ENCODE results near the gene AHDC1. TPM values are rescaled to one million over a fixed set of nuclear protein-coding genes. Genes with fewer than 3 reads are reported as not detected.

Gene AHDC1
- total and polyA plus RNA-seq, 9 of the 15 experiments (the other 6 are each of a cell fraction or from before 2014, with no cell fraction given) = 0.21 to 36.4 (median 4.7) TPM

GRCh38 chr1:27527223-27527889, 76.6 kb downstream of the AHDC1 start (continued):
- TF ChIP-seq, protein P1, sequence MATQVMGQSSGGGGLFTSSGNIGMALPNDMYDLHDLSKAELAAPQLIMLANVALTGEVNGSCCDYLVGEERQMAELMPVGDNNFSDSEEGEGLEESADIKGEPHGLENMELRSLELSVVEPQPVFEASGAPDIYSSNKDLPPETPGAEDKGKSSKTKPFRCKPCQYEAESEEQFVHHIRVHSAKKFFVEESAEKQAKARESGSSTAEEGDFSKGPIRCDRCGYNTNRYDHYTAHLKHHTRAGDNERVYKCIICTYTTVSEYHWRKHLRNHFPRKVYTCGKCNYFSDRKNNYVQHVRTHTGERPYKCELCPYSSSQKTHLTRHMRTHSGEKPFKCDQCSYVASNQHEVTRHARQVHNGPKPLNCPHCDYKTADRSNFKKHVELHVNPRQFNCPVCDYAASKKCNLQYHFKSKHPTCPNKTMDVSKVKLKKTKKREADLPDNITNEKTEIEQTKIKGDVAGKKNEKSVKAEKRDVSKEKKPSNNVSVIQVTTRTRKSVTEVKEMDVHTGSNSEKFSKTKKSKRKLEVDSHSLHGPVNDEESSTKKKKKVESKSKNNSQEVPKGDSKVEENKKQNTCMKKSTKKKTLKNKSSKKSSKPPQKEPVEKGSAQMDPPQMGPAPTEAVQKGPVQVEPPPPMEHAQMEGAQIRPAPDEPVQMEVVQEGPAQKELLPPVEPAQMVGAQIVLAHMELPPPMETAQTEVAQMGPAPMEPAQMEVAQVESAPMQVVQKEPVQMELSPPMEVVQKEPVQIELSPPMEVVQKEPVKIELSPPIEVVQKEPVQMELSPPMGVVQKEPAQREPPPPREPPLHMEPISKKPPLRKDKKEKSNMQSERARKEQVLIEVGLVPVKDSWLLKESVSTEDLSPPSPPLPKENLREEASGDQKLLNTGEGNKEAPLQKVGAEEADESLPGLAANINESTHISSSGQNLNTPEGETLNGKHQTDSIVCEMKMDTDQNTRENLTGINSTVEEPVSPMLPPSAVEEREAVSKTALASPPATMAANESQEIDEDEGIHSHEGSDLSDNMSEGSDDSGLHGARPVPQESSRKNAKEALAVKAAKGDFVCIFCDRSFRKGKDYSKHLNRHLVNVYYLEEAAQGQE (IDR thresholded peaks at IDR 0.05; ENCODE audit: borderline replicate concordance) = no peak
- TF ChIP-seq, protein P1 (CRISPR knock-in tag; IDR thresholded peaks at IDR 0.05; ENCODE audit: low read depth) = 0 out of 2 replicates have a peak, but pooled peaks have one; percentile 2
- 0 out of 2 replicates have a peak, but pooled peaks have one; percentile 10 for TF ChIP-seq ZC3H4 (CRISPR knock-in tag; IDR thresholded peaks at IDR 0.05; ENCODE audit: borderline replicate concordance)
- TF ChIP-seq NFIX (CRISPR knock-in tag; IDR thresholded peaks at IDR 0.05; ENCODE audit: low read depth) = no peak
- TF ChIP-seq, protein P2, sequence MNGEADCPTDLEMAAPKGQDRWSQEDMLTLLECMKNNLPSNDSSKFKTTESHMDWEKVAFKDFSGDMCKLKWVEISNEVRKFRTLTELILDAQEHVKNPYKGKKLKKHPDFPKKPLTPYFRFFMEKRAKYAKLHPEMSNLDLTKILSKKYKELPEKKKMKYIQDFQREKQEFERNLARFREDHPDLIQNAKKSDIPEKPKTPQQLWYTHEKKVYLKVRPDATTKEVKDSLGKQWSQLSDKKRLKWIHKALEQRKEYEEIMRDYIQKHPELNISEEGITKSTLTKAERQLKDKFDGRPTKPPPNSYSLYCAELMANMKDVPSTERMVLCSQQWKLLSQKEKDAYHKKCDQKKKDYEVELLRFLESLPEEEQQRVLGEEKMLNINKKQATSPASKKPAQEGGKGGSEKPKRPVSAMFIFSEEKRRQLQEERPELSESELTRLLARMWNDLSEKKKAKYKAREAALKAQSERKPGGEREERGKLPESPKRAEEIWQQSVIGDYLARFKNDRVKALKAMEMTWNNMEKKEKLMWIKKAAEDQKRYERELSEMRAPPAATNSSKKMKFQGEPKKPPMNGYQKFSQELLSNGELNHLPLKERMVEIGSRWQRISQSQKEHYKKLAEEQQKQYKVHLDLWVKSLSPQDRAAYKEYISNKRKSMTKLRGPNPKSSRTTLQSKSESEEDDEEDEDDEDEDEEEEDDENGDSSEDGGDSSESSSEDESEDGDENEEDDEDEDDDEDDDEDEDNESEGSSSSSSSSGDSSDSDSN (IDR thresholded peaks at IDR 0.05; ENCODE audit: borderline replicate concordance in 1 of 2, low read depth in 2 of 2, low read length in 2 of 2) = no peak
- peak; percentile 6; the same call in 1 of the 2 replicates for TF ChIP-seq ERF (CRISPR knock-in tag; IDR thresholded peaks at IDR 0.05)
- peak; percentile 71 to 97 for TF ChIP-seq FOXA3 (CRISPR knock-in tag; conservative IDR thresholded peaks at IDR 0.05 in 1 of 2, IDR thresholded peaks at IDR 0.05 in 1 of 2)
- peak; percentile 5 for TF ChIP-seq SAP30 (IDR thresholded peaks at IDR 0.05; ENCODE audit: borderline replicate concordance, insufficient read depth, low read depth, low read length, poor library complexity, severe bottlenecking)
- TF ChIP-seq ASH1L (IDR thresholded peaks at IDR 0.05; ENCODE audit: borderline replicate concordance, low read depth, partially characterized antibody) = no peak
- TF ChIP-seq YY1 (IDR thresholded peaks at IDR 0.05; ENCODE audit: borderline replicate concordance in 1 of 3, control insufficient read depth in 1 of 3, extremely low read depth in 1 of 3, insufficient read depth in 3 of 3, insufficient read length in 1 of 3, insufficient replicate concordance in 2 of 3, low read depth in 1 of 3, low read length in 2 of 3) = peak in 1 of 3 experiments; percentile 38
- TF ChIP-seq CREM (IDR thresholded peaks at IDR 0.05; ENCODE audit: low read depth) = peak; percentile 67
- TF ChIP-seq CCAR2 (IDR thresholded peaks at IDR 0.05; ENCODE audit: low read depth, low read length) = no peak
- no peak for TF ChIP-seq NFRKB (IDR thresholded peaks at IDR 0.05; ENCODE audit: low read depth)
- TF ChIP-seq BMI1 (IDR thresholded peaks at IDR 0.05; ENCODE audit: low read length) = peak; percentile 49; the same call in 1 of the 2 replicates
- TF ChIP-seq CHD1 (IDR thresholded peaks at IDR 0.05; ENCODE audit: low read length) = peak; percentile 68

Data from K562 (cell line).